ENCODE measurements around the gene PTGDR2.

The PTGDR2 gene

GRCh38 chr11:60813324-60813723, 42.4 kb downstream of the PTGDR2 start:
- in situ Hi-C loops (cut with MboI; ENCODE audit: low sequenced_read_pairs): no loop called here

- in situ Hi-C loops (cut with MboI; ENCODE audit: low sequenced_read_pairs): no loop called here
These were observed 45.2 kb downstream of the PTGDR2 start for GRCh38 chr11:60810569-60810968.

- in situ Hi-C loops (cut with MboI; ENCODE audit: low sequenced_read_pairs): no loop called here
These were observed 45.6 kb downstream of the PTGDR2 start for GRCh38 chr11:60810151-60810550.

- in situ Hi-C loops (cut with MboI; ENCODE audit: low sequenced_read_pairs): no loop called here
These were observed 46.1 kb downstream of the PTGDR2 start for GRCh38 chr11:60809691-60810090.

GRCh38 chr11:60809249-60809648, 46.5 kb downstream of the PTGDR2 start:
- in situ Hi-C loops (cut with MboI; ENCODE audit: low sequenced_read_pairs): no loop called here

GRCh38 chr11:60803273-60803936, 52.3 kb downstream of the PTGDR2 start:
- in situ Hi-C loops (cut with MboI; ENCODE audit: low sequenced_read_pairs): no loop called here

GRCh38 chr11:60801194-60801593, 54.6 kb downstream of the PTGDR2 start:
- in situ Hi-C loops (cut with MboI; ENCODE audit: low sequenced_read_pairs): no loop called here

All from HL-60/S4 treated with retinoic acid at 250 ng/mL for 4 days and 3 days (cell line).